Measurements from ENCODE around the gene DRAXIN. TPM values are rescaled to one million over a fixed set of nuclear protein-coding genes. Genes with fewer than 3 reads are reported as not detected.

Gene DRAXIN
- total RNA-seq, 2 experiments from 2014 or later, result 3.5 to 4.1 TPM

DNA sequence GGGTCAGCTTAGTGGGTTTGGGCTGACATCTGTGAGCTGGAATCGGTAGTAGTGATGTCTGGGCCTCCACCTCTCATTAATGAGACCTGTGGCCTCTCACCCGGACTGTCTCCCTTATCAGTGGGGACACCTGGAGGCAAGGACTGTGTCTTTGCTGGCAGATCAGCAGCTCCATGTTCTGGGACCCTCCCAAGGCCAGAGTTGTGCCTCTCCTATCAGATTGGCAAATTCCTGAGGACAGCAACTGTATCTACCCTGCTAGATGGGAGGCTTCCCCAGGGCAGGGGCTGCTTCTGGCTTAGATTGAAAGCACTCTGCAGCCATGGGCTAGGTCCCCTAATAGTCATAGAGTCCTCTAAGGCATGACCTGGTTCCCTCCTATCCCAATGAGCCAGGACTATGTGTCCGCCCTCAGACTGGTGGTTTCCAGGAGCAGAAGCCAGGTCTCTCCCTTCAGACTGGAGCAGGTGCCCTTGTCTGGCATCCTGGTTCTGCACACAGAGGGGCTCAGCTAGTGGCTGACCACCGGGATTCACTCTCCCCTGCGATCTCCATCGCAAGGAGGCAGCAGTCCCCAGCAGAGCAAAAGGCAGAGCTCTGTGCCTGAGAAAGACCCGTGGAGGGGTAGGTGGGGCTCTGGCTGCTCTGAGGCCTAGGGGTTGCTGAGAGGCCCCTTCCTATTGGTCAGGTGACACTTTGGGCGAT lies 5.8 kb downstream of the DRAXIN start:
- Mint-ChIP-seq H3K27me3 (peaks cover 14% of the 10 kb centered on the region), H3K36me3 (peaks cover 2% of the 10 kb centered on the region), H3K4me1 (peaks cover 24% of the 10 kb centered on the region), H3K4me3 (no peak overlapping the region), H3K27ac (no peak overlapping the region), H3K9me3 (no peaks in the 10 kb centered on the region)
- ATAC-seq (ENCODE audit: low read depth), result no peak
- POLR2A ChIA-PET, result interaction anchor here (0.7 kb wide), 1 partner anchor 33 kb away, joined by 3 read pairs; the partner anchor contains the start of gene FBXO6
- no peak for DNase-seq

DNA sequence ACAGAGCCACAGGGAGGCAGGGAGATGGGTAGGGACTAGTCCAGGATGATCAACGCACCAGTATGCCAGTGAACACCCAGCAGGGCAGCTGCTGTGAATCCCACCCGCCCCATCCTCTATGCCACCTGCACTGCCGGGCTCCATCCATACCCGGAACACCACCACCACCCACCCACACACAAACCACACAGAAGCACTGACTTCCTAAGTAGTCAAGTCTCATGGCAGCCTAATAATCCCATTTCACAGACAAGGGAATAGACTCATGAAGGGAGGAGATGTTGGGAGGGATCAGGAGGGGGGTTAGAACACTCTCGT lies 6.3 kb downstream of the DRAXIN start:
- POLR2A ChIA-PET, result no interaction called here
- no peak overlapping the region for H3K4me3 Mint-ChIP-seq
- peaks cover 11% of the 10 kb centered on the region for H3K27me3 Mint-ChIP-seq
- DNase-seq (no peak), ATAC-seq (ENCODE audit: low read depth) (no peak)
- no peaks in the 10 kb centered on the region for H3K9me3 Mint-ChIP-seq
- H3K4me1 Mint-ChIP-seq, result peaks cover 19% of the 10 kb centered on the region
- peaks cover 2% of the 10 kb centered on the region for H3K36me3 Mint-ChIP-seq
- H3K27ac Mint-ChIP-seq, result no peak overlapping the region

DNA sequence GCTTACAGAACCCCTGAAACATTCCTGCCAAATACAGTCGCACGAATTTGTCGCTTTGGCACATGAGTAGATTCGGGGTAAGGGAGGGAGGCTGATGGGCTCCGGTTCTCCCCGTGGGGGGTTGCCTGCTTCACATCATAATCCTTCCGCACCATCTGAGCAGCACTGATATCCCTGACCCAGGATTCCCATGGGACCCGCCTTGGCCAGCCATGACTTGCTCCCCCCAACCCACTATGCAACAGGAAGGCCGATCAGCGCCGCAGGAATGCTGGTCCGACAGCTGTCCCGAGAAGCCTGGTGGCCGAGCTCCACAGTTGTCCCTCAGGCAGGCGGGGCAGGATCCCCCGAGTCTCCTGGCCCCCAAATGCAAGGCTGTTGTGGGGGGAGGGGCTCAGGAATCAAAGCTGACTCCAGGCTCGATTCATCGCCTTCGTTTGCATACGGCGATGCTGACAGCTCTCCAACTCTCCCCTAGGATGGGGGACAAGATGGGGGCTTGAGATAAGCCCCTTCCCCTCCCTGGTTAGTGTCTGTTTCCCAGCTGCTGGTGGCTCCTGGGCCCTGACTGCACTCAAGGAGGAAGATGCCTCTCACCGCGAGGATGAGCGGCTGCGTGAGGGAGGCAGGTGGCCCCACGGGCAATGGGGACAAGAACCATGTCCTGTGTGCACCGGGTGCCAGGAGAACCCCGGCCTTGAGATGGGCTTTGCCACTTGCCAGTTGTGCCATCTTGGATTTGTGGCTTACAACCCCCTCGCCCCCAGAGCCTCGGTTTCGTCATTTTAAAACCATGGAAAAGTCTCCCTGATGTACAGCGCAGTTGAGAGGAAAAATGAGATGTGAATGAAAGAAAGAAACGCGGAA lies 9.3 kb downstream of the DRAXIN start:
- Mint-ChIP-seq H3K4me1 (peaks cover 14% of the 10 kb centered on the region), H3K4me3 (no peak overlapping the region), H3K27ac (no peak overlapping the region), H3K9me3 (no peaks in the 10 kb centered on the region), H3K36me3 (no peaks in the 10 kb centered on the region), H3K27me3 (peaks cover 17% of the 10 kb centered on the region)
- DNase-seq, result no peak
- no peak for ATAC-seq (ENCODE audit: low read depth)
- POLR2A ChIA-PET, result interaction anchor here (0.6 to 0.9 kb wide), 2 partner anchors 9 to 19 kb away, joined by 3 read pairs; no protein-coding TSS in a partner anchor

DNA sequence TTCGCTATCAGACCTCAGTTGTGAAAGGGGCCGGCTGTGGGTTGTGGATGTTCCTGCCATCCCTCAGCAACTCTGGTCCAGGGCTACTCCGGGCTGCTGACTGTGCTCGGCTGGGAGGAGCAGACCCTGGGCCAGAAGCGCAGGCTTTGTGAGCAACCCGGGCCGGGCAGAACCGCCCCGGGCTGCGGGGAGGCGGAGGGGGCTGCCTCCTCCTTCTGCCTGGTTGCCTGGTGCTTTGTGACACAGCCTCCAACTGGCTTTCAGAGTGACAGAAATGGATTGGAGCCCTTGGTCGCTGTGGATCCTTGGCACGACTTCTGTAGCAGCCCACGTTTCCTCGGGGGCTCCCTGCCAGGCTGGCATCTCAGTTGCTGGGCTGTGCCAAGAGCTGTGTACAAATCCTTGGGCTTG lies 10.0 kb downstream of the DRAXIN start:
- Mint-ChIP-seq H3K27ac (no peak overlapping the region), H3K4me1 (peaks cover 14% of the 10 kb centered on the region), H3K9me3 (no peaks in the 10 kb centered on the region), H3K4me3 (no peak overlapping the region), H3K27me3 (peaks cover 17% of the 10 kb centered on the region), H3K36me3 (no peaks in the 10 kb centered on the region)
- DNase-seq (no peak), ATAC-seq (ENCODE audit: low read depth) (no peak)
- POLR2A ChIA-PET, result no interaction called here

DNA sequence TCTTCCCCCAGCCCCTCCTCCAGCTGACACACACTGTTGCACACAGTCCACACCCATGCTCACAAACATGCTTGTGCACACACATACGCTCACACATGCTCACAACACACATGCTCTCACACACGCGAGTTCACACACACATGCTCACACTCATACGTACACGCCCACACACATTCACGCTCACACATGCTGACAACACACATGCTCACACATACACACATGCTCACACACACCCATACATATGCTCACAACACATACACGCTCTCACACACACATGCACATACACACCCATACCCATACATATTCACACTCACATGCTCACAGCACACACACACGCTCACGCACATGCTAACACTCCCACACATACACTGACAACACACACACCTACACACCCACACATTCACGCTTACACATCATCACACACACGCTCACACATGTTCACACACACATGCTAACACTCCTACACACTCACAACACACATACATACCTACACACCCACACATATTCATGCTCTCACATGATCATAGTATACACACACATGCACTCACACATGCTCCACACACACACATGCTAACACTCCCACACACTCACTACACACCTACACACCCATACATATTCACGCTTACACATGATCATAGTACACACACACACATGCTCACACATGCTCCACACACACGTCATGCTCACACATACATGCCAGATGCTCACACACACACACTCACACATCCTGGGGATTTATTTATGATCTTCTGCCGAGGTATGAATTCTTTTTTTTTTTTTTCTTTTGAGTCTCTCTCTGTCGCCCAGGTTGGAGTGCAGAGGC lies 10.7 kb downstream of the DRAXIN start:
- ATAC-seq (ENCODE audit: low read depth) (no peak), DNase-seq (no peak)
- Mint-ChIP-seq H3K36me3 (no peaks in the 10 kb centered on the region), H3K4me3 (no peak overlapping the region), H3K4me1 (peaks cover 14% of the 10 kb centered on the region), H3K27ac (no peak overlapping the region), H3K9me3 (no peaks in the 10 kb centered on the region), H3K27me3 (peaks cover 17% of the 10 kb centered on the region)
- POLR2A ChIA-PET, result no interaction called here

DNA sequence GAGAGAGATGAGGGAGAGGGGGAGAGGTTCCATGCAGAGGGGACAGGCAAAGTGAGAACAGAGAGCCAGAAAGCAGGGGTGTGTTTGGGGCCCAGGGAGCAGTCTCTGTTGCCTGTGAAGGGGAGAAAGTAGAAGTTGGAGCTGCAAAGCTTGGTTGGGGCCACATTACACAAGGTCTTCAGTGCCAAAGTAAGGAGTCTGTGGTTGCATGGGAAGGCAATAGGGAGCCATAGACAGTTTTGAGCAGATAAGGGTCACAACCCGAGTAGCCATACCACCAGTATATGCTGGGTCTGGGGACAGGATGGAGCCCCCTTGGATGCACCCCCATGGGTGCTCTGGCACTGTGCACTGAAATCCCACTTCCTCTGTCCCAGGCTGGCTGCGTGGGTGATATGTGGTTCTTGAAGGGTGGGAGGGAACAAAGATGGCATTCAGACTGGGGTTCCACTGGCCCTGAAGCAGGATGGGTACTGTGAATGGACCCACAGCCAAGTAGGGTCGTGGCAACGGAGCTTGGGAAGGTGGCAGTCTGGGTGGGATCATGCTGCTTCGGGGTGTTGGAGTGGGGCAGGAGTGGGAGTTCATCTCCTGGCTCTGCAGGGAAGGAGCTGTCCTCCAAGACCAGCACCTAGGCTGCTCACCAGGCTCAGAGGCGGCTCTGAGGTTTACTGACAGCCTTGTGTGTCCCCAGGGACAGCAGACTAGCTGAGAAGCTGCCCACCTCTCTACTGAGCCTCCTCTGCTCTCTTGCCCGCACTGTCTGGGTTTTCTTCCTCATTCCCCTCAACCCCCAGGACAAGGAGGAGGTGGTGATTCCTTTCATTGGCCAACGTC lies 12.1 kb downstream of the DRAXIN start:
- Mint-ChIP-seq H3K4me3 (no peak overlapping the region), H3K36me3 (no peaks in the 10 kb centered on the region), H3K27ac (no peak overlapping the region), H3K27me3 (peaks cover 17% of the 10 kb centered on the region), H3K9me3 (no peaks in the 10 kb centered on the region), H3K4me1 (peaks cover 5% of the 10 kb centered on the region)
- no peak for DNase-seq
- ATAC-seq (ENCODE audit: low read depth), result no peak
- POLR2A ChIA-PET, result no interaction called here

DNA sequence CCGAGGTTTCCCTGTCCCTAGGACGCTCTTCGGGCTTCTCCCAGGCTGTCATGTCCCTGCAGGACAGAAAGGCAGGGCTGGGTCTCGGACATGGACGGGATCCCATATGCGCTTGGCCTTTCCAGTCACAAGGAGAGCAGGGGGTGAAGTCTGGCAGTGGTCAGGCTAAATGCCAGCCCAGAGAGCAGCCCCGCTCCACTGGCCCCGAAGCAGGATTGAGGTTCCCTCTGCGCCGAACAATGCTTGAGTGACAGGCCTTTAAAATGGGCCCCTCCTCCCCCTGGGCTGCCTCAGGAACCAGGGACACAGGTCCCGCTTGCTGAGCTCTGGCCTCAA lies 12.7 kb downstream of the DRAXIN start:
- peaks cover 5% of the 10 kb centered on the region for H3K4me1 Mint-ChIP-seq
- ATAC-seq (ENCODE audit: low read depth) (no peak), DNase-seq (no peak)
- POLR2A ChIA-PET, result no interaction called here
- H3K4me3 Mint-ChIP-seq, result no peak overlapping the region
- no peaks in the 10 kb centered on the region for H3K36me3 Mint-ChIP-seq
- H3K27me3 Mint-ChIP-seq, result peaks cover 15% of the 10 kb centered on the region
- no peak overlapping the region for H3K27ac Mint-ChIP-seq
- H3K9me3 Mint-ChIP-seq, result no peaks in the 10 kb centered on the region

DNA sequence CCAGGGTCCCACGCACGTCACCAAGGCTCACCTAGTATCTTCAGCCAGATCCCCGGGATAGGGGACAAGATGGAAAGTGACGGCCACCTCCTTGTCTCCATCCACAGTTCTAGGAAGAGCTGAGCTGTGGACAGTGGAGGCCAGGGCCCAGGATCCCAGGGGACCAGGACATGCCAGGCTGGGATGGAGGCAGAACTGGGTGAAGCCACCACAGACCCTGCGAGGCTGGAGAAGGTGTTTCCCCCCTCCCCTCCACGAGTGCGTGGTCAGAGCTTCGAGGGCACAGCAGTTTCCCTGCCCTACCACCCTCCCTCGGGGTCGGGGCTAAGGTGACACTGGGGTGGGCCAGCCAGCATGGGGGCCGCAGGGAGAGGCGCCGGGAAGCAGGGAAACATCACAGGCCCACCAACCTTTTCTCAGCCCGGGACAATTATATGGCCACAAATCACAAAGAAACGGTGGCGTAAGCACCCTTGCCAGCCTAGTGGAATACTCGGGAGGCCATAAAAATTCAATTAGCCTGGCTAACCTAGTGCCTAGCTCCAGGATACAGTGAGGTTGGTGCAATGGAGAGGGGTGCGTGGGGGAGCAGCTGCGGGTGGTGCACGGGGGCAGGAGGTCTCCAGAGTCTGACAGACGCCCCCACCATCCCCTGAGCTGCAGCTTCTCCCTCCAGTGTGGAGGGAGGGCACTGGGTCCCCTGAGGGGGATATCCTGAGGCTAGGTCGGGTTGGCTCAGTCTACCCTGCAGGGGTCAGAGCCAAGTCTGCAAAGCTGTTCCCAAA lies 13.4 kb downstream of the DRAXIN start:
- Mint-ChIP-seq H3K4me1 (peaks cover 5% of the 10 kb centered on the region), H3K36me3 (no peaks in the 10 kb centered on the region), H3K27ac (no peak overlapping the region), H3K9me3 (no peaks in the 10 kb centered on the region), H3K4me3 (no peak overlapping the region), H3K27me3 (peaks cover 14% of the 10 kb centered on the region)
- POLR2A ChIA-PET, result interaction anchor here (1.5 kb wide), 1 partner anchor 40 kb away, joined by 3 read pairs; no protein-coding TSS in a partner anchor
- DNase-seq (no peak), ATAC-seq (ENCODE audit: low read depth) (no peak)

DNA sequence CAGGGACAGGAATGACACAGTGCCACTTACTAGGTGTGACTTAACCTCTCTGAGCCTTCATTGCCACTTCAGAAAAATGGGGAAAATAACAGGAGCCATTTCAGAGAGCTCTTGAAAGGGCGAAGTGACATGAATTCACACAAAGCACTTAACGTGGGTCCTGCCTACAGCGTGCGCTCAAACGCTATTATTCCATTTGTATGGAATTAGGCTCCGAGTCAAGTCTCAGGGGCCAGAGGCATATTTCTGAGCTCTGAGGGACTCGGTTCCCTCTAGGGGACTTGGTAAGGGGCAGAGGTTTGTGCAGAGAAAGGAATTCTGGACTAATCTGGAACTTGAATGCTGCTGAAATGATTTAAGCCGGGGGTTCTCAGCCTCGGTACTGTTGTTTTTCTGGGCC lies 14.1 kb downstream of the DRAXIN start:
- ATAC-seq (ENCODE audit: low read depth), result no peak
- Mint-ChIP-seq H3K27me3 (peaks cover 17% of the 10 kb centered on the region), H3K9me3 (no peaks in the 10 kb centered on the region)

DNA sequence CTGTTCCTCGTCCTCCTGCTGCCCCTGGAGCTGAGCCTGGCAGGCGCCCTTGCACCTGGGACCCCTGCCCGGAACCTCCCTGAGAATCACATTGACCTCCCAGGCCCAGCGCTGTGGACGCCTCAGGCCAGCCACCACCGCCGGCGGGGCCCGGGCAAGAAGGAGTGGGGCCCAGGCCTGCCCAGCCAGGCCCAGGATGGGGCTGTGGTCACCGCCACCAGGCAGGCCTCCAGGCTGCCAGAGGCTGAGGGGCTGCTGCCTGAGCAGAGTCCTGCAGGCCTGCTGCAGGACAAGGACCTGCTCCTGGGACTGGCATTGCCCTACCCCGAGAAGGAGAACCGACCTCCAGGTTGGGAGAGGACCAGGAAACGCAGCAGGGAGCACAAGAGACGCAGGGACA lies 14.8 kb downstream of the DRAXIN start:
- no peaks in the 10 kb centered on the region for H3K36me3 Mint-ChIP-seq
- DNase-seq (no peak), ATAC-seq (ENCODE audit: low read depth) (no peak)
- H3K27me3 Mint-ChIP-seq, result peaks cover 13% of the 10 kb centered on the region
- POLR2A ChIA-PET, result interaction anchor here (1.5 kb wide), 1 partner anchor 41 kb away, joined by 3 read pairs; no protein-coding TSS in a partner anchor
- no peak overlapping the region for H3K27ac Mint-ChIP-seq
- H3K9me3 Mint-ChIP-seq, result no peaks in the 10 kb centered on the region
- peaks cover 5% of the 10 kb centered on the region for H3K4me1 Mint-ChIP-seq
- no peak overlapping the region for H3K4me3 Mint-ChIP-seq

More for the DNA sequence above, 14.1 kb downstream of the DRAXIN start:
- Mint-ChIP-seq H3K27ac (no peak overlapping the region), H3K4me3 (no peak overlapping the region), H3K36me3 (no peaks in the 10 kb centered on the region), H3K4me1 (peaks cover 5% of the 10 kb centered on the region)
- DNase-seq, result no peak
- POLR2A ChIA-PET, result interaction anchor here (1.5 kb wide), 1 partner anchor 41 kb away, joined by 3 read pairs; no protein-coding TSS in a partner anchor

DNA sequence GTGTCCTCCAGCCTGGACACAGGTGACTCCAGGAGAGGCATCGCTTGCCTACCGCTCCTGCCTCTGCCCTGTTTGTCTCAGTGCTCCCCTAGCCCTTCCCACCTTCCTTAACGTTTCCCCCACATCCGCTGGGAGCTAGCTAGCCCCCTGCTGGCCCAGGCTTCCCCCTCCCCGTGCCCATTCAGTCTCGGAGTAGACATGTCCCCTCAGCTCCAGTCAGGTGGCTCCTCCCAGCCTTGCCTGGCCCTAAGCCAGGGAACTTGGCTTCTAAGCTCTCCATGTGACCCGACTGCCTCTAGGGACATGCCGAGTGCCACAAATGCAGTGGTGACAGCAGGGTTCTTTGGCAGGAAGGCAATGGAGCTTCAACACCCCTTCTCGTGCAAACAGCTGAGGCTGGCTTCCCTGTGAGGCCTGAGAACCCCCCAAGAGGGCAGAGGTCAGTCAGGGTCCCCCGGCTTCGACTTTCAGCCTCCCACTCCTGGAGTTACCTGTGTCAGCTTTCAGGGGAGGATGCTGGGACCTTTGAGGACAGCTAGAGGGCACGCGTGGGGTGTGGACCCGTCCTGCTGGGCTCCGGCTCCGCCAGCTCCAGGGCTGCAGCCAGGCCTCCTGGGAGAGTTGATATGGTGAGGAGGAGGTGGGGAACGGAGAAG lies 16.2 kb downstream of the DRAXIN start:
- H3K36me3 Mint-ChIP-seq, result no peaks in the 10 kb centered on the region

More for the DNA sequence above, 16.2 kb downstream of the DRAXIN start:
- Mint-ChIP-seq H3K4me3 (no peak overlapping the region), H3K9me3 (no peaks in the 10 kb centered on the region), H3K27me3 (peaks cover 13% of the 10 kb centered on the region), H3K4me1 (peaks cover 5% of the 10 kb centered on the region), H3K27ac (no peak overlapping the region)
- POLR2A ChIA-PET, result interaction anchor here (1.0 to 1.9 kb wide), 2 partner anchors 12 to 13 kb away, joined by 4 to 5 read pairs; no protein-coding TSS in a partner anchor
- DNase-seq (no peak), ATAC-seq (ENCODE audit: low read depth) (no peak)
